SJCRH30 (cell line): Measurements from ENCODE around the gene ACACA. TPM values are rescaled to one million over a fixed set of nuclear protein-coding genes. Genes with fewer than 3 reads are reported as not detected.
A peak's percentile ranks its signal among the peaks of the same experiment; 100 is the strongest.

ENCODE experiments used
- DNase-seq, 2 experiments: peaks; one replicate each; pipeline ENCODE4 v3.0.0-alpha.2; 2015 to 2020
- H3K27ac ChIP-seq: fragments of 250-450 bp; sonication (Bioruptor Pico); 2 replicates; pipeline ENCODE4 v1.5.1; 2020; ENCODE audit warnings: mild to moderate bottlenecking, moderate library complexity
- H3K27me3 ChIP-seq: fragments of 250-450 bp; sonication (Bioruptor Pico); 2 replicates; pipeline ENCODE4 v1.5.1; 2020; ENCODE audit warnings: mild to moderate bottlenecking, moderate library complexity
- H3K36me3 ChIP-seq: fragments of 250-450 bp; sonication (Bioruptor Pico); 2 replicates; pipeline ENCODE4 v1.5.1; 2020; ENCODE audit warnings: mild to moderate bottlenecking, moderate library complexity
- H3K4me1 ChIP-seq: fragments of 250-450 bp; sonication (Bioruptor Pico); 2 replicates; pipeline ENCODE4 v1.5.1; 2020; ENCODE audit warnings: mild to moderate bottlenecking, moderate library complexity
- H3K4me3 ChIP-seq: fragments of 250-450 bp; sonication (Bioruptor Pico); 2 replicates; pipeline ENCODE4 v1.5.1; 2020; ENCODE audit warnings: mild to moderate bottlenecking, moderate library complexity
- H3K9me3 ChIP-seq: fragments of 250-450 bp; sonication (Bioruptor Pico); replicated peaks from 2 replicates; pipeline ENCODE4 v1.5.1; 2020; ENCODE audit warnings: mild to moderate bottlenecking, moderate library complexity
- total RNA-seq: library from RNA; depleted of rRNA; stranded (reverse); fragments of >200 nt; shearing (Covaris generic); gene quantifications from 2 replicates; pipeline ENCODE4 v1.2.3, GENCODE V29; 2014

The ACACA gene
- total RNA-seq, 1 experiment from 2014 or later = 74.0 TPM

DNA sequence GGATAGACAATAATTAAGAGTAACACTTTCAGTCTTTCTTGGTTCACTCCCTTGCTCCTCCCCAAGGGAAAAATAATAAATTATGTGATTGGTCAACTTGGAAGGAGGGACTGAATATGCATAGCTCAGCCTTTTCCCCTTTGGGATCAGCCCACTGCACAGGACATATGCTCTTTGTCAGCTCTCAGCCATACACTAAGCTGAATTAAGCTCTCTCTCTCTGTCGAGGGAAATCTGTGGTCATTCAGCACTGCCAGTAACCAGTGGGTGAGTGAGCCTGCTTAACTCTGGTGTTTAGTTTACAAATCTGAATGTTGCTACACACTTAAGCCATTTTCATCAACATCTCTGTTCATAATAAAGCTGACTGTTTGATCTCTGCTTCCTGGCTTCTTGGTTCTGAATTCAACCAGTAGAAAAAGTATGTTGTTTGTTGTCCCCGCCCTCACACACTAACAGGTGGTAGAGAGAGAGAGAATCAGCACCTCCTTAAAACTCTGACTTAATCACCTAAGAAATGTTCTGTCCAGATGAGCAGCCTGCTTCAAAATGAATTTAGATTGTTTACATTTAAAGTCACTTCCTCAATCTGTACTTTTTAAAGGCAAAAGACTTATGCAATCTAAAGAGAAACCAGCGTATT is 133.1 kb downstream of the ACACA start:
- DNase-seq = peak; percentile 33 to 49
- Histone ChIP-seq H3K36me3 (peaks cover 44% of the 10 kb centered on the region), H3K9me3 (no peaks in the 10 kb centered on the region), H3K4me1 (no peaks in the 10 kb centered on the region), H3K27me3 (no peaks in the 10 kb centered on the region), H3K27ac (no peak overlapping the region), H3K4me3 (no peak overlapping the region)

- DNase-seq = no peak
- Histone ChIP-seq H3K4me3 (no peak overlapping the region), H3K36me3 (peaks cover 76% of the 10 kb centered on the region), H3K27me3 (no peaks in the 10 kb centered on the region), H3K4me1 (no peaks in the 10 kb centered on the region), H3K9me3 (no peaks in the 10 kb centered on the region; the same call in 1 of the 2 replicates), H3K27ac (no peak overlapping the region)
Observed at GRCh38 chr17:37265446-37266173, 141.0 kb downstream of the ACACA start.

- no peak for DNase-seq
- Histone ChIP-seq H3K36me3 (peaks cover 57% of the 10 kb centered on the region), H3K27ac (no peak overlapping the region), H3K4me1 (no peaks in the 10 kb centered on the region), H3K27me3 (no peaks in the 10 kb centered on the region), H3K9me3 (no peaks in the 10 kb centered on the region; the same call in 1 of the 2 replicates), H3K4me3 (no peak overlapping the region)
Observed at GRCh38 chr17:37261286-37261685, 145.3 kb downstream of the ACACA start.

GRCh38 chr17:37259030-37259735 is 147.5 kb downstream of the ACACA start:
- no peak for DNase-seq
- no peak overlapping the region for H3K4me3 ChIP-seq
- no peak overlapping the region for H3K27ac ChIP-seq
- peaks cover 48% of the 10 kb centered on the region for H3K36me3 ChIP-seq
- H3K9me3 ChIP-seq = no peaks in the 10 kb centered on the region
- no peaks in the 10 kb centered on the region for H3K27me3 ChIP-seq
- H3K4me1 ChIP-seq = no peaks in the 10 kb centered on the region

DNA sequence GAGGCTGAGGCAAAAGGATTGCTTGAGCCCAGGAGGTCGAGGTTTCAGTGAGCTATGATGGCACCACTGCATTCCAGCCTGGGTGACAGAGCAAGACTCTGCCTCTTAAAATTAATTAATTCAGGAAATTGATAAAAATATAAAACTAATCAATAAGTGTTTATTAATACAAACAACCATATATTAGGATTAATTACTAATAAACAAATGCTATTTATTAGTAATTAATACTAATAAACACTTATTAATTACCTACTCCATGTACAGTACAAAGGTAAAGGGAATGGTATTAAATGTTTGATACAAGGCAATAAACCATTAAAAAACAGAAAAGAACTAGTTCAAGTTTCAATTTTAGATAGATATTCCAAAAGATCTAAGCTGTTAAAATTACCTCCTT is 150.0 kb downstream of the ACACA start:
- no peaks in the 10 kb centered on the region for H3K27me3 ChIP-seq
- H3K36me3 ChIP-seq = peaks cover 41% of the 10 kb centered on the region
- no peaks in the 10 kb centered on the region for H3K9me3 ChIP-seq
- no peaks in the 10 kb centered on the region for H3K4me1 ChIP-seq
- no peak overlapping the region for H3K4me3 ChIP-seq
- H3K27ac ChIP-seq = no peak overlapping the region
- no peak for DNase-seq

DNA sequence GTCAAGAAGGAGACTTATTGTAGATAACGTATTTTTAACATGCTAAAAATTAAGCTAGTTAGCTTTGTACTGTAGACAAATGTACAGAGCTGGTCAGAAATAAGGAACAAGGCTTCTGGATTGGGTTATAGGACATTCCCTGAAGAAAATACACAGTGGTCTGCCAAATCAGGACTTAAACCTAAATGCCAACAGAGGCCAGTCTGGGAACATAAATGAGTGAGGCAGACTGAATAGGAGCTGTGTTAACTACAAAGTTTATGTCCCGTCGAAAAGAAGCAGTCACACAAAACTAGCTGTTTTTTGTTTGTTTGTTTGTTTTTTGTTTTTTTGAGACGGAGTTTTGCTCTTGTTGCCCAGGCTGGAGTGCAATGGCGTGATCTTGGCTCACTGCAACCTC is 151.2 kb downstream of the ACACA start:
- no peak for DNase-seq
- H3K4me1 ChIP-seq = no peaks in the 10 kb centered on the region
- H3K27ac ChIP-seq = no peak overlapping the region
- peaks cover 52% of the 10 kb centered on the region for H3K36me3 ChIP-seq
- no peaks in the 10 kb centered on the region for H3K27me3 ChIP-seq
- no peaks in the 10 kb centered on the region for H3K9me3 ChIP-seq
- H3K4me3 ChIP-seq = no peak overlapping the region

DNA sequence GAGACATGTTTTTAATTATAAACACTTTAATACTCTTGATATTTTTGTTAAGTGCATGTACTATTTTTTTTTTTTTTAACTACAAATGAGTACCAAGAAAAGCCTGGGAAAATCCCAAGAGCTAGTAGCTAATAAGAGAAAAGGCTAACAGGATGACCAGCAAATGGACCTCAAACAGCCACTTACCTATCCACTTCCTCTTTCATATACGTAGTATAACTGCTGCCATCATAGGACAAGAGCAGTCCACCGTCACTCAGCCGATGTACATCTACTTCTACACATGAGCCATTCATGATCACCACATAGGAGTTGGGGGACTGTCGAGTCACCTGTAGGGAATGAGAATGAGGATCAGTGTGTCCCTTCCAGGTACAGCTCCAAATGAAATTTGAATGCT is 158.8 kb downstream of the ACACA start:
- Histone ChIP-seq H3K9me3 (no peaks in the 10 kb centered on the region), H3K27ac (no peak overlapping the region), H3K4me1 (no peaks in the 10 kb centered on the region), H3K36me3 (peaks cover 82% of the 10 kb centered on the region), H3K4me3 (no peak overlapping the region), H3K27me3 (no peaks in the 10 kb centered on the region)
- no peak for DNase-seq

GRCh38 chr17:37246085-37246484 is 160.6 kb downstream of the ACACA start:
- Histone ChIP-seq H3K36me3 (peaks cover 88% of the 10 kb centered on the region), H3K9me3 (no peaks in the 10 kb centered on the region)

GRCh38 chr17:37240381-37240780 is 166.3 kb downstream of the ACACA start:
- H3K4me3 ChIP-seq = no peak overlapping the region
- no peak for DNase-seq
- H3K36me3 ChIP-seq = peaks cover 77% of the 10 kb centered on the region

More at GRCh38 chr17:37246085-37246484, 160.6 kb downstream of the ACACA start:
- Histone ChIP-seq H3K4me3 (no peak overlapping the region), H3K27me3 (no peaks in the 10 kb centered on the region), H3K4me1 (no peaks in the 10 kb centered on the region), H3K27ac (no peak overlapping the region)
- DNase-seq = no peak

DNA sequence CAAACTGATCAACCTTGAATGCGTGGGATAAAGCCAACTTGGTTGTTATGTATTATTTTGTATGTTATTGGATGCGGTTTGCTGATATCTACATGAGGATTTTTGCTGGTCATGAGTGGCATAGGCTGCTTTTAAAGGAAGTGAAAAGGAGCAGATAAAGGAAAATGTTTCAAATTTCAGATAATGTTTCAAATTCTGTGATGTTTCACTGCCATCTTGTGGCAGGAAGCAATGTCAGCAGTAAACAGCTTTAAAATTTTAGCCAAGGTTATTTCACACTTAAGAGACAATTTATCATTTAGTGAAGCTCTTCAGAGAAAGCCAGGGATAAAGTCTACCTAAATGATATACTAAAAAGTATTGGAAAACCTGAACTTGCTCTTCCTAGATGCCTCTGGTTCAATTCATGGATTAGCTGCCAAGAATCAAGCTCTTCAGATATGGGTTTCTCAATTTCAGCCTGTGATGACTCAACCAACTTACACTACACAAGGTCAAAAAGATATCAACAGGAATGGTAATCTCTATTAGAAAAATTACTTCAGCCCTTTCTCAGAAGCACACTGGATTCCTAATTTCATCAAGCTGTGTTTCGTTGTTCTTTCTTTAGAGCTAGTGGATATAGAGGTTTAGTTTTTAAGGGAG is 166.8 kb downstream of the ACACA start:
- Histone ChIP-seq H3K4me3 (no peak overlapping the region), H3K27me3 (no peaks in the 10 kb centered on the region), H3K4me1 (no peaks in the 10 kb centered on the region), H3K9me3 (no peaks in the 10 kb centered on the region), H3K27ac (no peak overlapping the region), H3K36me3 (peaks cover 78% of the 10 kb centered on the region)
- peak in 1 of 2 experiments; percentile 42 for DNase-seq

More at GRCh38 chr17:37240381-37240780, 166.3 kb downstream of the ACACA start:
- Histone ChIP-seq H3K4me1 (no peaks in the 10 kb centered on the region), H3K27ac (no peak overlapping the region), H3K27me3 (no peaks in the 10 kb centered on the region), H3K9me3 (no peaks in the 10 kb centered on the region)

- H3K4me3 ChIP-seq = no peak overlapping the region
- no peak for DNase-seq
- H3K27me3 ChIP-seq = no peaks in the 10 kb centered on the region
- H3K9me3 ChIP-seq = no peaks in the 10 kb centered on the region
- no peak overlapping the region for H3K27ac ChIP-seq
- no peaks in the 10 kb centered on the region for H3K4me1 ChIP-seq
- H3K36me3 ChIP-seq = peaks cover 65% of the 10 kb centered on the region
Observed at GRCh38 chr17:37234106-37234505, 172.5 kb downstream of the ACACA start.

GRCh38 chr17:37233036-37233435 is 173.6 kb downstream of the ACACA start:
- Histone ChIP-seq H3K27ac (no peak overlapping the region), H3K36me3 (peaks cover 57% of the 10 kb centered on the region), H3K27me3 (no peaks in the 10 kb centered on the region), H3K4me3 (no peak overlapping the region), H3K4me1 (no peaks in the 10 kb centered on the region), H3K9me3 (no peaks in the 10 kb centered on the region)
- no peak for DNase-seq

- no peak for DNase-seq
- H3K4me1 ChIP-seq = no peaks in the 10 kb centered on the region
- H3K27ac ChIP-seq = no peak overlapping the region
- no peaks in the 10 kb centered on the region for H3K27me3 ChIP-seq
- H3K9me3 ChIP-seq = no peaks in the 10 kb centered on the region
- H3K36me3 ChIP-seq = peaks cover 45% of the 10 kb centered on the region
- H3K4me3 ChIP-seq = no peak overlapping the region
Observed at GRCh38 chr17:37231887-37232286, 174.7 kb downstream of the ACACA start.

DNA sequence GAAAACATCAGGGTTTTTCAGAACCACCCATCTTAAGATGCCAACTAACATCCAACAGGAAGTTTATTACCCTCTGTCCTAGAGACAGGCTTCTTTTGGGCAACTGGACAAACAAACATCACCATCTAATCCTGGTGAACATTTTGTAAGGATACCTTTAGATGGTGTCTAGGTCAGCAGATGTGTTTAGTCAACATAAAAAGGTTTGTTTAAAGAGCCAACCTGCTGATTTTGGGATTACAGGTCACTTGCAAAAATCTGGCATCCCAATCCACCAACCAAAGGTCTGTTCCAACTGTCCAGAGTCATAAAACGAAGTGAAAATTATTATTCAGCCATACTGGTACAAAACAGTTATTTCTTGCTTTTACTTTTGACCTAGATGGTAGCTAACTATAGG is 176.0 kb downstream of the ACACA start:
- Histone ChIP-seq H3K27me3 (no peaks in the 10 kb centered on the region), H3K36me3 (peaks cover 44% of the 10 kb centered on the region), H3K4me3 (no peak overlapping the region)

GRCh38 chr17:37225465-37225864 is 181.2 kb downstream of the ACACA start:
- Histone ChIP-seq H3K27ac (no peak overlapping the region), H3K27me3 (no peaks in the 10 kb centered on the region), H3K9me3 (no peaks in the 10 kb centered on the region), H3K4me3 (no peak overlapping the region), H3K4me1 (no peaks in the 10 kb centered on the region), H3K36me3 (peaks cover 50% of the 10 kb centered on the region)
- DNase-seq = no peak

More for the DNA sequence above, 176.0 kb downstream of the ACACA start:
- H3K4me1 ChIP-seq = no peaks in the 10 kb centered on the region
- DNase-seq = no peak
- H3K9me3 ChIP-seq = no peaks in the 10 kb centered on the region
- no peak overlapping the region for H3K27ac ChIP-seq
